Hypothalamus (tissue), 51 donors: Measurements from ENCODE around the gene SCYGR1.
A peak's percentile ranks its signal among the peaks of the same experiment; 100 is the strongest.

Experiments used
- DNase-seq, 51 donors: peaks; one replicate each; lab custom pipeline; 2025; lab: John Stamatoyannopoulos, UW

Gene SCYGR1

GRCh38 chr2:227374158-227374557 is 13.6 kb downstream of the SCYGR1 start:
- no peak for DNase-seq

GRCh38 chr2:227373389-227373788 is 14.4 kb downstream of the SCYGR1 start:
- DNase-seq = no peak

- peak in 2 of 51 donors; percentile 16 to 21 for DNase-seq
Observed at GRCh38 chr2:227370791-227371312, 16.9 kb downstream of the SCYGR1 start.

GRCh38 chr2:227370092-227370491 is 17.7 kb downstream of the SCYGR1 start:
- no peak for DNase-seq

- no peak for DNase-seq
Observed at GRCh38 chr2:227368574-227368973, 19.2 kb downstream of the SCYGR1 start.

GRCh38 chr2:227367427-227367795 is 20.3 kb downstream of the SCYGR1 start:
- no peak for DNase-seq

GRCh38 chr2:227366769-227367426 is 20.9 kb downstream of the SCYGR1 start:
- DNase-seq = peak in 1 of 51 donors; percentile 36

- no peak for DNase-seq
Observed at GRCh38 chr2:227365833-227366232, 21.9 kb downstream of the SCYGR1 start.

GRCh38 chr2:227364585-227365263 is 23.0 kb downstream of the SCYGR1 start:
- DNase-seq = peak in 9 of 51 donors; percentile 4 to 30 (median 13)

- DNase-seq = peak in 1 of 51 donors; percentile 25
Observed at GRCh38 chr2:227363756-227364155, 24.0 kb downstream of the SCYGR1 start.

- no peak for DNase-seq
Observed at GRCh38 chr2:227360351-227360750, 27.4 kb downstream of the SCYGR1 start.

- DNase-seq = no peak
Observed at GRCh38 chr2:227351639-227352038, 36.1 kb downstream of the SCYGR1 start.

GRCh38 chr2:227349989-227350612 is 37.6 kb downstream of the SCYGR1 start:
- DNase-seq = no peak

GRCh38 chr2:227348324-227348723 is 39.4 kb downstream of the SCYGR1 start:
- DNase-seq = no peak

GRCh38 chr2:227347117-227347516 is 40.6 kb downstream of the SCYGR1 start:
- no peak for DNase-seq

GRCh38 chr2:227344231-227344630 is 43.5 kb downstream of the SCYGR1 start:
- DNase-seq = no peak

- no peak for DNase-seq
Observed at GRCh38 chr2:227341553-227341952, 46.2 kb downstream of the SCYGR1 start.

- peak in 3 of 51 donors; percentile 21 to 36 (median 23) for DNase-seq
Observed at GRCh38 chr2:227340106-227340505, 47.6 kb downstream of the SCYGR1 start.

- DNase-seq = no peak
Observed at GRCh38 chr2:227339098-227339599, 48.6 kb downstream of the SCYGR1 start.
